ENCODE data around the gene AFF3.

Gene AFF3

GRCh38 chr2:99949963-99950362, 192.4 kb downstream of the AFF3 start:
- TF ChIP-seq, protein P1, sequence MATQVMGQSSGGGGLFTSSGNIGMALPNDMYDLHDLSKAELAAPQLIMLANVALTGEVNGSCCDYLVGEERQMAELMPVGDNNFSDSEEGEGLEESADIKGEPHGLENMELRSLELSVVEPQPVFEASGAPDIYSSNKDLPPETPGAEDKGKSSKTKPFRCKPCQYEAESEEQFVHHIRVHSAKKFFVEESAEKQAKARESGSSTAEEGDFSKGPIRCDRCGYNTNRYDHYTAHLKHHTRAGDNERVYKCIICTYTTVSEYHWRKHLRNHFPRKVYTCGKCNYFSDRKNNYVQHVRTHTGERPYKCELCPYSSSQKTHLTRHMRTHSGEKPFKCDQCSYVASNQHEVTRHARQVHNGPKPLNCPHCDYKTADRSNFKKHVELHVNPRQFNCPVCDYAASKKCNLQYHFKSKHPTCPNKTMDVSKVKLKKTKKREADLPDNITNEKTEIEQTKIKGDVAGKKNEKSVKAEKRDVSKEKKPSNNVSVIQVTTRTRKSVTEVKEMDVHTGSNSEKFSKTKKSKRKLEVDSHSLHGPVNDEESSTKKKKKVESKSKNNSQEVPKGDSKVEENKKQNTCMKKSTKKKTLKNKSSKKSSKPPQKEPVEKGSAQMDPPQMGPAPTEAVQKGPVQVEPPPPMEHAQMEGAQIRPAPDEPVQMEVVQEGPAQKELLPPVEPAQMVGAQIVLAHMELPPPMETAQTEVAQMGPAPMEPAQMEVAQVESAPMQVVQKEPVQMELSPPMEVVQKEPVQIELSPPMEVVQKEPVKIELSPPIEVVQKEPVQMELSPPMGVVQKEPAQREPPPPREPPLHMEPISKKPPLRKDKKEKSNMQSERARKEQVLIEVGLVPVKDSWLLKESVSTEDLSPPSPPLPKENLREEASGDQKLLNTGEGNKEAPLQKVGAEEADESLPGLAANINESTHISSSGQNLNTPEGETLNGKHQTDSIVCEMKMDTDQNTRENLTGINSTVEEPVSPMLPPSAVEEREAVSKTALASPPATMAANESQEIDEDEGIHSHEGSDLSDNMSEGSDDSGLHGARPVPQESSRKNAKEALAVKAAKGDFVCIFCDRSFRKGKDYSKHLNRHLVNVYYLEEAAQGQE (IDR thresholded peaks at IDR 0.05; ENCODE audit: low read depth): no peak
- TF ChIP-seq MAX (IDR thresholded peaks at IDR 0.05) (no peak), ZBTB7A (IDR thresholded peaks at IDR 0.05; ENCODE audit: low read depth) (no peak)

GRCh38 chr2:99949530-99949929, 192.9 kb downstream of the AFF3 start:
- TF ChIP-seq RAD21 (IDR thresholded peaks at IDR 0.05; ENCODE audit: low read depth) (no peak), USF1 (IDR thresholded peaks at IDR 0.05) (no peak), CREB1 (IDR thresholded peaks at IDR 0.05; ENCODE audit: low read depth) (no peak), TCF12 (IDR thresholded peaks at IDR 0.05; ENCODE audit: low read depth) (no peak), CEBPB (IDR thresholded peaks at IDR 0.05) (no peak)

GRCh38 chr2:99948010-99948409, 194.4 kb downstream of the AFF3 start:
- TF ChIP-seq TAF1 (IDR thresholded peaks at IDR 0.05; ENCODE audit: low read depth) (no peak), MAX (IDR thresholded peaks at IDR 0.05) (no peak), CEBPB (IDR thresholded peaks at IDR 0.05) (no peak), USF1 (IDR thresholded peaks at IDR 0.05) (no peak), YY1 (IDR thresholded peaks at IDR 0.05; ENCODE audit: low read depth) (no peak), FOXM1 (IDR thresholded peaks at IDR 0.05; ENCODE audit: borderline replicate concordance, low read depth) (no peak), ZBTB7A (IDR thresholded peaks at IDR 0.05; ENCODE audit: low read depth) (no peak), TEAD4 (IDR thresholded peaks at IDR 0.05) (no peak), EGR1 (IDR thresholded peaks at IDR 0.05) (no peak), RAD21 (IDR thresholded peaks at IDR 0.05; ENCODE audit: low read depth) (no peak), TCF12 (IDR thresholded peaks at IDR 0.05; ENCODE audit: low read depth) (no peak), CREB1 (IDR thresholded peaks at IDR 0.05; ENCODE audit: low read depth) (no peak), EP300 (IDR thresholded peaks at IDR 0.05; ENCODE audit: borderline replicate concordance) (no peak), NFIC (IDR thresholded peaks at IDR 0.05) (no peak)
- TF ChIP-seq, protein P1 (IDR thresholded peaks at IDR 0.05; ENCODE audit: low read depth): no peak

DNA sequence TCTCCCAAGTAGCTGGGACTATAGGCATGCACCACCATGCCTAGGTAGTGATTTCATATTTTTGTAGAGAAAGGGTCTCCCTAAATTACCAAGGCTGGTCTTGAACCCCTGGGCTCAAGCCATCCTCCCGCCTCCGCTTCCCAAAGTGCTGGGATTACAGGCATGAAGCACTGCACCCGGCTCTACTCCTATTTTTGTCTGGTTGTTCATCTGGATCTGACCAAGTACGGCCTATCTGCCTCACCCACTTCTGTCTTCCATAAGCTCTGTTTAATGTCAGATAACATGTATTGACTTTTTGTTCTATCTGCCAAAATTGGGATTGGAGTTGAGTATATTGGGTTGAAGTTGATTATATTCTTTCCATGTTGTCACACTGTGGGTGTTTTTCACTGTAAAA, 198.4 kb downstream of the AFF3 start:
- no peak for TF ChIP-seq CREB1 (IDR thresholded peaks at IDR 0.05; ENCODE audit: low read depth)
- TF ChIP-seq, protein P1 (IDR thresholded peaks at IDR 0.05; ENCODE audit: low read depth): no peak
- TF ChIP-seq MAX (IDR thresholded peaks at IDR 0.05): no peak
- TF ChIP-seq ZBTB7A (IDR thresholded peaks at IDR 0.05; ENCODE audit: low read depth): no peak
- TF ChIP-seq RAD21 (IDR thresholded peaks at IDR 0.05; ENCODE audit: low read depth): no peak
- no peak for TF ChIP-seq EGR1 (IDR thresholded peaks at IDR 0.05)
- no peak for TF ChIP-seq EP300 (IDR thresholded peaks at IDR 0.05; ENCODE audit: borderline replicate concordance)
- TF ChIP-seq CEBPB (IDR thresholded peaks at IDR 0.05): no peak
- no peak for TF ChIP-seq USF1 (IDR thresholded peaks at IDR 0.05)
- TF ChIP-seq TCF12 (IDR thresholded peaks at IDR 0.05; ENCODE audit: low read depth): no peak
- no peak for TF ChIP-seq FOXM1 (IDR thresholded peaks at IDR 0.05; ENCODE audit: borderline replicate concordance, low read depth)

Measured in Ishikawa (cell line).